Gastroesophageal sphincter (tissue), 4 donors: ENCODE results near the gene PID1. TPM values are rescaled to one million over a fixed set of nuclear protein-coding genes. Genes with fewer than 3 reads are reported as not detected.
A peak's percentile ranks its signal among the peaks of the same experiment; 100 is the strongest.

ENCODE experiments used
- ATAC-seq: fragments of 150-250 bp; one replicate; pipeline ENCODE4 v1.9.1; 2016; ENCODE audit warnings: mild to moderate bottlenecking, moderate library complexity
- H3K27ac ChIP-seq, 4 donors: fragments of 200-600 bp; sonication (generic) in 3 of 4; 1 replicate in 3 of 4; 2 replicates in 1 of 4; pipeline ENCODE4 v1.5.1; 2016 to 2019
- H3K27me3 ChIP-seq: fragments of 200-600 bp; sonication (generic); one replicate; pipeline ENCODE4 v1.5.1; 2019
- H3K36me3 ChIP-seq, 2 donors: fragments of 200-600 bp; sonication (generic); one replicate each; pipeline ENCODE4 v1.5.1; 2019; ENCODE audit warnings: control low read depth in 1 of 2
- H3K4me1 ChIP-seq, 3 donors: fragments of 200-600 bp; sonication (generic); 1 replicate in 2 of 3; 2 replicates in 1 of 3; pipeline ENCODE4 v1.5.1; 2016 to 2019; ENCODE audit warnings: control low read depth in 2 of 3
- H3K4me3 ChIP-seq, 2 donors: fragments of 200-600 bp; sonication (generic); one replicate each; pipeline ENCODE4 v1.5.1; 2019; ENCODE audit warnings: mild to moderate bottlenecking in 1 of 2, moderate library complexity in 1 of 2
- H3K9me3 ChIP-seq, 3 donors: fragments of 200-600 bp; sonication (generic); one replicate each; pipeline ENCODE4 v1.5.1; 2017 to 2019; ENCODE audit warnings: control low read depth in 2 of 3
- CTCF ChIP-seq, 4 experiments: fragments of 200-600 bp in 2 of 4; fragments of 450-650 bp in 2 of 4; sonication (generic) in 1 of 4; IDR thresholded peaks; one replicate each; pipeline ENCODE4 v1.5.1; 2017 to 2019; ENCODE audit warnings: antibody characterized with exemption in 4 of 4, mild to moderate bottlenecking in 2 of 4, moderate library complexity in 2 of 4
- EP300 ChIP-seq: sonication (generic); formaldehyde crosslinking; IDR thresholded peaks from one replicate; pipeline ENCODE4 v1.6.1; 2017; ENCODE audit warnings: antibody characterized with exemption, mild to moderate bottlenecking
- POLR2A ChIP-seq, 2 donors: fragments of 450-650 bp; IDR thresholded peaks; one replicate each; pipeline ENCODE4 v1.6.1; 2017; ENCODE audit warnings: antibody characterized with exemption in 2 of 2, mild to moderate bottlenecking in 2 of 2, moderate library complexity in 1 of 2
- POLR2AphosphoS5 ChIP-seq: sonication (generic); formaldehyde crosslinking; IDR thresholded peaks from one replicate; pipeline ENCODE4 v1.6.1; 2017; ENCODE audit warnings: antibody characterized with exemption
- WGBS, 2 donors: methylation state at CpG; one replicate each; pipeline ENCODE4 v1.1.5; 2018; ENCODE audit warnings: low coverage in 1 of 2; 5-methylcytosine and 5-hydroxymethylcytosine counted together
- total RNA-seq, 4 donors: library from RNA; depleted of rRNA; stranded (reverse); fragments of >200 nt; gene quantifications; one replicate each; pipeline ENCODE4 v1.1.0, GENCODE V29; 2016

PID1 gene
- total RNA-seq, 4 donors from 2014 or later = 34.4 to 62.4 (median 54.9) TPM

- H3K27ac ChIP-seq = peak overlapping the region in 2 of 4 donors; percentile 54 to 62
- 39 to 57% methylated on average over 2 to 3 of the region's 3 CpGs for WGBS, 2 donors
Observed at GRCh38 chr2:229300790-229301189, 29.7 kb upstream of the PID1 start.

GRCh38 chr2:229300371-229300770 is 29.3 kb upstream of the PID1 start:
- H3K36me3 ChIP-seq = no peaks in the 10 kb centered on the region
- 33 to 45% methylated on average over 1 of the region's 1 CpG for WGBS, 2 donors
- H3K27ac ChIP-seq = peak overlapping the region in 2 of 4 donors; percentile 54 to 62
- ATAC-seq = peak; percentile 29
- TF ChIP-seq CTCF (IDR thresholded peaks at IDR 0.05) (no peak), EP300 (no peak), POLR2AphosphoS5 (no peak), POLR2A (IDR thresholded peaks at IDR 0.05) (no peak)
- peaks cover 0 to 9% (median 0%) of the 10 kb centered on the region in 3 donors for H3K4me1 ChIP-seq
- H3K9me3 ChIP-seq = no peaks in the 10 kb centered on the region
- H3K4me3 ChIP-seq = no peak overlapping the region
- H3K27me3 ChIP-seq = no peaks in the 10 kb centered on the region

More at GRCh38 chr2:229300790-229301189, 29.7 kb upstream of the PID1 start:
- ATAC-seq = peak; percentile 71
- H3K9me3 ChIP-seq = no peaks in the 10 kb centered on the region
- H3K36me3 ChIP-seq = no peaks in the 10 kb centered on the region
- peaks cover 0 to 9% (median 0%) of the 10 kb centered on the region in 3 donors for H3K4me1 ChIP-seq
- TF ChIP-seq EP300 (no peak), POLR2AphosphoS5 (peak; percentile 7)
- no peak overlapping the region for H3K4me3 ChIP-seq
- no peaks in the 10 kb centered on the region for H3K27me3 ChIP-seq

- Histone ChIP-seq H3K4me1 (peaks cover 0 to 9% (median 0%) of the 10 kb centered on the region in 3 donors), H3K36me3 (no peaks in the 10 kb centered on the region), H3K27me3 (no peaks in the 10 kb centered on the region), H3K9me3 (no peaks in the 10 kb centered on the region), H3K27ac (peak overlapping the region in 1 of 4 donors; percentile 20), H3K4me3 (no peak overlapping the region)
- peak; percentile 38 for ATAC-seq
- 25 to 72% methylated on average over 5 to 6 of the region's 6 CpGs for WGBS, 2 donors
- TF ChIP-seq EP300 (no peak), POLR2A (IDR thresholded peaks at IDR 0.05) (no peak), POLR2AphosphoS5 (no peak), CTCF (IDR thresholded peaks at IDR 0.05) (no peak)
Observed at GRCh38 chr2:229297247-229297646, 26.2 kb upstream of the PID1 start.

- no peak for TF ChIP-seq EP300
- Histone ChIP-seq H3K27ac (no peak overlapping the region), H3K27me3 (no peaks in the 10 kb centered on the region), H3K4me3 (no peak overlapping the region), H3K36me3 (no peaks in the 10 kb centered on the region), H3K9me3 (no peaks in the 10 kb centered on the region), H3K4me1 (peaks cover 0 to 9% (median 0%) of the 10 kb centered on the region in 3 donors)
- 70 to 73% methylated on average over 2 of the region's 3 CpGs for WGBS, 2 donors
- ATAC-seq = peak; percentile 23
Observed at GRCh38 chr2:229296536-229296935, 25.4 kb upstream of the PID1 start.

- no peaks in the 10 kb centered on the region for H3K36me3 ChIP-seq
Observed at GRCh38 chr2:229296016-229296415, 24.9 kb upstream of the PID1 start.

More at GRCh38 chr2:229296016-229296415, 24.9 kb upstream of the PID1 start:
- TF ChIP-seq EP300 (no peak), CTCF (IDR thresholded peaks at IDR 0.05) (no peak), POLR2AphosphoS5 (no peak), POLR2A (IDR thresholded peaks at IDR 0.05) (no peak)
- peaks cover 0 to 9% (median 0%) of the 10 kb centered on the region in 3 donors for H3K4me1 ChIP-seq
- H3K27ac ChIP-seq = no peak overlapping the region
- H3K9me3 ChIP-seq = no peaks in the 10 kb centered on the region
- no peaks in the 10 kb centered on the region for H3K27me3 ChIP-seq
- no peak overlapping the region for H3K4me3 ChIP-seq
- no peak for ATAC-seq
